IMR-90 (cell line): ENCODE measurements around the gene EPN3. TPM values are rescaled to one million over a fixed set of nuclear protein-coding genes. Genes with fewer than 3 reads are reported as not detected.

ENCODE experiments used
- CEBPB ChIP-seq: IDR thresholded peaks from 2 replicates; pipeline ENCODE4 v1.6.1; 2012; ENCODE audit warnings: low read depth, low read length, improper control_type of control experiment
- MAZ ChIP-seq: IDR thresholded peaks from 2 replicates; pipeline ENCODE4 v1.6.1; 2012; ENCODE audit warnings: low read depth, mild to moderate bottlenecking, low read length, improper control_type of control experiment, moderate library complexity, borderline replicate concordance
- MXI1 ChIP-seq: IDR thresholded peaks from 2 replicates; pipeline ENCODE4 v1.6.1; 2012; ENCODE audit warnings: low read depth, mild to moderate bottlenecking, low read length, moderate library complexity, borderline replicate concordance
- polyA plus RNA-seq, 3 experiments: library from polyadenylated mRNA; depleted of rRNA; stranded (reverse); fragments of >200 nt; gene quantifications; 2 replicates each; pipeline ENCODE4 v1.2.3, GENCODE V29; 2012; ENCODE audit warnings: low replicate concordance in 1 of 3
- total RNA-seq: library from RNA; depleted of rRNA; stranded (reverse); fragments of >200 nt; gene quantifications from 2 replicates; pipeline ENCODE4 v1.2.3, GENCODE V29; 2012
- TF ChIP-seq, protein P1 (sequence below): fragments of 150-350 bp; IDR thresholded peaks from 2 replicates; pipeline ENCODE4 v1.6.1; 2016; ENCODE audit warnings: low read depth, mild to moderate bottlenecking, low read length, moderate library complexity, borderline replicate concordance

EPN3 gene
- total and polyA plus RNA-seq, 2 of the 4 experiments (the other 2 are of a cell fraction): 0.09 TPM; not detected in 1

GRCh38 chr17:50550661-50551432 lies 18.3 kb downstream of the EPN3 start (continued):
- TF ChIP-seq, protein P1, sequence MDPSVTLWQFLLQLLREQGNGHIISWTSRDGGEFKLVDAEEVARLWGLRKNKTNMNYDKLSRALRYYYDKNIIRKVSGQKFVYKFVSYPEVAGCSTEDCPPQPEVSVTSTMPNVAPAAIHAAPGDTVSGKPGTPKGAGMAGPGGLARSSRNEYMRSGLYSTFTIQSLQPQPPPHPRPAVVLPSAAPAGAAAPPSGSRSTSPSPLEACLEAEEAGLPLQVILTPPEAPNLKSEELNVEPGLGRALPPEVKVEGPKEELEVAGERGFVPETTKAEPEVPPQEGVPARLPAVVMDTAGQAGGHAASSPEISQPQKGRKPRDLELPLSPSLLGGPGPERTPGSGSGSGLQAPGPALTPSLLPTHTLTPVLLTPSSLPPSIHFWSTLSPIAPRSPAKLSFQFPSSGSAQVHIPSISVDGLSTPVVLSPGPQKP: no peak
- peak; percentile 30; the same call in 1 of the 2 replicates for TF ChIP-seq MAZ
- TF ChIP-seq MXI1: 0 out of 2 replicates have a peak, but pooled peaks have one; percentile 38
- peak; percentile 84 for TF ChIP-seq CEBPB
